HG03575 (cell line): ENCODE measurements around the gene ABHD18.
"Not testable (repeated sequence)": the region's sequence is repeated elsewhere in the genome, so short reads cannot be mapped to it uniquely, and the experiment has no call there.

Source experiments
- ATAC-seq: cut with Tn5 transposase; IDR thresholded peaks from one replicate; pipeline ENCODE4 v1.9.1; 2021; ENCODE audit not compliant: unreplicated experiment, insufficient number of reproducible peaks, low FRiP score; ENCODE audit errors: extremely low read depth

Gene ABHD18

GRCh38 chr4:127982445-127982844 is 17.2 kb downstream of the ABHD18 start:
- ATAC-seq: no peak

DNA sequence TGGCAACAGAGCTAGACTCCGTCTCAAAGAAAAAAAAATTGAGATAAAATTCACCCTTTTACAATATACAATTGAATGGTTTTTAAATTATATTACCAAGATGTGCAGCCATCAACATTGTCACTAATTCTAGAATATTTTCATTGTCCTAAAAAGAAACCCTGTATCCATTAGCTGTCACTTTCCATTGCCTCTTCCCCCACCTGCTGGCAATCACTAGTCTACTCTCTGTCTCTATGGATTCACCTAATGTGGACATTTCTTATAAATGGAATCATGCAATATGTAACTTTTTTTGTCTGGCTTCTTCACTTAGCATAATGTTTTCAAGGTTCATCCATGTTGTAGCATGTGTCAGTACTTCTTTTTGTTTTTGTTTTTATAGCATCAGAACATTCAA is 20.8 kb downstream of the ABHD18 start:
- no peak for ATAC-seq

GRCh38 chr4:127988638-127989037 is 23.4 kb downstream of the ABHD18 start:
- no peak for ATAC-seq

GRCh38 chr4:127993151-127993550 is 27.9 kb downstream of the ABHD18 start:
- no peak for ATAC-seq

- no peak for ATAC-seq
These were observed 30.6 kb downstream of the ABHD18 start for GRCh38 chr4:127995776-127996175.

GRCh38 chr4:127996521-127996920 is 31.3 kb downstream of the ABHD18 start:
- ATAC-seq: not testable (repeated sequence)

- ATAC-seq: peak; percentile 96
These were observed 32.6 kb downstream of the ABHD18 start for GRCh38 chr4:127997534-127998388.

- no peak for ATAC-seq
These were observed 41.4 kb downstream of the ABHD18 start for GRCh38 chr4:128006592-128006991.

GRCh38 chr4:128009428-128009827 is 44.2 kb downstream of the ABHD18 start:
- ATAC-seq: no peak

- ATAC-seq: no peak
These were observed 60.1 kb downstream of the ABHD18 start for GRCh38 chr4:128025319-128025718.

DNA sequence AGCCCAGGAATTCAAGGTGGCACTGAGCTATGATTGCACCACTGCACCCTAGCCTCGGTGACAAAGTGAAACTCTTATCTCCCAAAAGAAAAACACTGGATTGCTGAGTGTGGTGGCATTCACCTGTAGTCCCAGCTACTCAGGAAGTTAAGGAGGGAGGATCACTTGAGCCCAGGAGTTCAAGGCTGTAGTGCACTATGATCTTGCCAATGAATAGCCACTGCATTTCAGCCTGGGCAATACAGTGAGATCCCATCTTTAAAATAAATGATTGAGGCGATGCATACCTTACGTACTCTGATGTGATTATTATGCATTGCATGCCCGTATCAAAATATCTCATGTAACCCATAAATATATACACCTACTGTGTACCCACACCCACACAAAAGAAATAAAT is 64.7 kb downstream of the ABHD18 start:
- no peak for ATAC-seq

DNA sequence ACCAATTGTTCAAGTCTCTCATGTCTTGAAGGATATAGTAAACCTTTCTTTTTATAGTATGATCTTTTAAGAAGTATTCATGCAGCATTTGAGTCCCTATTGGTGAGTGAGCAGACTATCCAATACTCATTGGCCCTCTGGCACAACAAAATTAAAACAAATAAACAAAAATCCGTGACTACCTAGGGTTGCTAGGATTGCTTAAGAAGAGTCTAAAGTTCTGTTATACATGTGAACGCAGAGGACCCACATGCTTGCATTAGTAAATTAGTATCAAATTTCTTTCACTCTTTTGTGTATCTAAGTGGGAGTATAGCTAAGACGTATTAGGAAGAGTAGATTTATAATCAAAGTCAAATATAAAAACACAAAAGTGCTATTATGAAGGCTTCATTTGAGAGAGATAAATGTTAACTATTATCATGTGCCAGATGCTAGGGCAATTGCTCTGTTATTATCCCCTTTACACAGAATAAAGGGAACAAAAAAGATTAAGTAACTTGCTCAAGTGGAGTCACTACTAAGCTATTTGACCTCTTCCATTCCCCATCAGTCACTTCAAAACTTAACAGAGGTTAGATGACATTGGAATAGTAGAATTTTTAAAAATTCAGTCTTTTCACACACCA is 66.7 kb downstream of the ABHD18 start:
- ATAC-seq: no peak

DNA sequence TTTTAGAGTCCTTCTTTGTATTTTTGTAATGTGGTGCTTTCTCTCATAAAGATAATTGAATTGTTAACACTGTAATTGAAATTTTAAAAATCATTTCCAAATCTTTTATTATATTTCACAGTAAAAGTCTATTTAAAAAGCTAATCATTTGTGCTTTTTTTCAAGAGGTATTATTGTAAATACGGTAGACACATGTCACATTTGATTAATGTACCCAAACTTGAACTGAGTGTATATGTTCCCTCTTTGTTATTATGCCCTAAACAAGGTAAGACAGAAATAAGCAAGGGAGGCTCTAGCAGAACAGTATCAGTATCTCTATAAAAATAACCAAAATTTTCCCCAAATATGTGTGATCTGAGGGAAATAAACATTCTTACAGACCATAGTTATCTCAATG is 74.4 kb downstream of the ABHD18 start:
- ATAC-seq: no peak

DNA sequence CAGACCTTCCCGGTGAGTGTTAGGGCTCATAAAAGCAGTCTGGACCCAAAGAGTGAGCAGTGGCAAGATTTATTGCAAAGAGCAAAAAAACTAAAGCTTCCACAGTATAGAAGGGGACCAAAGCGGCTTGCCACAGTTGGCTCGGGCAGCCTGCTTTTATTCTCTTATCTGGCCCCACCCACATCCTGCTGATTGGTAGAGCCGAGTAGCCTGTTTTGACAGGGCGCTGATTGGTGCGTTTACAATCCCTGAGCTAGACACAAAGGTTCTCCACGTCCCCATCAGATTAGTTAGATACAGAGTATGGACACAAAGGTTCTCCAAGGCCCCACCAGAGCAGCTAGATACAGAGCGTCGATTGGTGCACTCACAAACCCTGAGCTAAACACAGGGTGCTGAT is 81.8 kb downstream of the ABHD18 start:
- ATAC-seq: not testable (repeated sequence)

DNA sequence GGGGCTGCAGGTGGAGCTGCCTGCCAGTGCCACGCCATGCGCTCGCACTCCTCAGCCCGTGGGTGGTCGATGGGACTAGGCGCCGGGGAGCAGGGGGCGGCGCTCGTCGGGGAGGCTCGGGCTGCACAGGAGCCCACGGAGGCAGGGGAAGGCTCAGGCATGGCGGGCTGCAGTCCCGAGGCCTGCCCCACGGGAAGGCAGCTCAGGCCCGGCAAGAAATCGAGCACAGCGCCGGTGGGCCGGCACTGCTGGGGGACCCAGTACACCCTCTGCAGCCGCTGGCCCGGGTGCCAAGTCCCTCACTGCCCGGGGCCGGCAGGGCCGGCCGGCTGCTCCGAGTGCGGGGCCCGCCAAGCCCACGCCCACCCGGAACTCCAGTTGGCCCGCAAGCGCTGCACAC is 82.3 kb downstream of the ABHD18 start:
- not testable (repeated sequence) for ATAC-seq

DNA sequence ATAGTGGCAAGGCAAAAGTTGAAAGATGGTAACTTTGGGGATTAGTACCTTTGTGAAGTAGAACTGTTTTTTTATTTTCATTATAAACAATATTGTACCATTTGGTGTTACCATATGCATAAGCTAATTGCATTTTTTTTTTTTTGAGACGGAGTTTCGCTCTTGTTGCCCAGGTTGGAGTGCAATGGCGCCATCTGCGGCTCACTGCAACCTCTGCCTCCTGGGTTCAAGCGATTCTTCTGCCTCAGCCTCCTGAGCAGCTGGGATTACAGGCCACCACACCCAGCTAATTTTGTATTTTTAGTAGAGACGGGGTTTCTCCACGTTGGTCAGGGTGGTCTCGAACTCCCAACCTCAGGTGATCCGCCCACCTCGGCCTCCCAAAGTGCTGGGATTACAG is 86.0 kb downstream of the ABHD18 start:
- not testable (repeated sequence) for ATAC-seq

GRCh38 chr4:128054907-128055306 is 89.7 kb downstream of the ABHD18 start:
- not testable (repeated sequence) for ATAC-seq

GRCh38 chr4:128055441-128056206 is 90.4 kb downstream of the ABHD18 start:
- not testable (repeated sequence) for ATAC-seq

DNA sequence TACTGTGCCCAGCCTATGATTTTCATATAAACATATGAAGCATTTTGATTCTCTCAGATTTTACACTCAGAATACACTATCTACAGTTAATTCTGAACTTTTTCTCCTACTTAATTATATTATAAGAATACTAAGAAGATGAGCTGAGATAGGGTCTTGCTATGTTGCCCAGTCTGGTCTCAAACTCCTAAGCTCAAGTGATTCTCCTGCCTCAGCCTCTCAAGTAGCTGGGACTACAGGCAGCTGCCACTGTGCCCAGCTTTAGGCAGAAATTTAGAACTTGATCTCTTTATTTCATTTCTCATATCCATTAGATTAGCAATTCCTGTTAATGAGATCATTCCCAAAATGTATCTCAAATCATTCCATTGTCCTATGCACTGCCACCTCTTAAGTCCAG is 91.2 kb downstream of the ABHD18 start:
- no peak for ATAC-seq
